Esophagus muscularis mucosa (tissue), 4 donors: Measurements from ENCODE around the gene AKT1.

Experiments
- EP300 ChIP-seq: sonication (generic); formaldehyde crosslinking; IDR thresholded peaks from one replicate; pipeline ENCODE4 v1.6.1; 2017; ENCODE audit warnings: antibody characterized with exemption
- POLR2A ChIP-seq: fragments of 450-650 bp; IDR thresholded peaks from one replicate; pipeline ENCODE4 v1.6.1; 2017; ENCODE audit warnings: antibody characterized with exemption, moderate library complexity, mild to moderate bottlenecking, low read depth
- POLR2AphosphoS5 ChIP-seq, 2 donors: sonication (generic); formaldehyde crosslinking; IDR thresholded peaks; one replicate each; pipeline ENCODE4 v1.6.1; 2017; ENCODE audit warnings: antibody characterized with exemption in 2 of 2
- TF ChIP-seq, protein P1 (sequence below), 3 experiments: fragments of 200-600 bp in 2 of 3; fragments of 450-650 bp in 1 of 3; sonication (generic) in 2 of 3; IDR thresholded peaks; one replicate each; pipeline ENCODE4 v1.5.1; 2017 to 2019; ENCODE audit warnings: antibody characterized with exemption in 3 of 3, mild to moderate bottlenecking in 2 of 3, moderate library complexity in 1 of 3

DNA sequence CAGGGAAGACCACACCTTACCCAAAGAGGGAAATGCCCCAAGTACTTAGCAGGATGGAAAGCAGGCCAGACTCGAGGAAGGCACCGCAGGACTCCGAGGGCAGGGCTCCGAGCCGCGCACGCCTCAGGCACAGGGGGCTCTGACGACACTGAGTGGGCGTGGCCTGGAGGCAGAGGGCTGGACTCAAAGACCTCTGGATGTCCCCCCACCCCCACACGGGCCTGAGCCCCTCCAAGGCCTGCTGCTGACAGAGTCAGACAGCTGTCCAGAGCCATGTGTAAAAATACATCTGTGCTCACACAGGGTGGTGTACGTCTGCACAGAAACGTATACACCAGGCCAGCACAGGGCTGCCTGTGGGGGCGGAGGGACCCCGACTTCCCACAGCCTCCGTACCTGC is 1.4 kb downstream of the AKT1 start:
- TF ChIP-seq, protein P1, sequence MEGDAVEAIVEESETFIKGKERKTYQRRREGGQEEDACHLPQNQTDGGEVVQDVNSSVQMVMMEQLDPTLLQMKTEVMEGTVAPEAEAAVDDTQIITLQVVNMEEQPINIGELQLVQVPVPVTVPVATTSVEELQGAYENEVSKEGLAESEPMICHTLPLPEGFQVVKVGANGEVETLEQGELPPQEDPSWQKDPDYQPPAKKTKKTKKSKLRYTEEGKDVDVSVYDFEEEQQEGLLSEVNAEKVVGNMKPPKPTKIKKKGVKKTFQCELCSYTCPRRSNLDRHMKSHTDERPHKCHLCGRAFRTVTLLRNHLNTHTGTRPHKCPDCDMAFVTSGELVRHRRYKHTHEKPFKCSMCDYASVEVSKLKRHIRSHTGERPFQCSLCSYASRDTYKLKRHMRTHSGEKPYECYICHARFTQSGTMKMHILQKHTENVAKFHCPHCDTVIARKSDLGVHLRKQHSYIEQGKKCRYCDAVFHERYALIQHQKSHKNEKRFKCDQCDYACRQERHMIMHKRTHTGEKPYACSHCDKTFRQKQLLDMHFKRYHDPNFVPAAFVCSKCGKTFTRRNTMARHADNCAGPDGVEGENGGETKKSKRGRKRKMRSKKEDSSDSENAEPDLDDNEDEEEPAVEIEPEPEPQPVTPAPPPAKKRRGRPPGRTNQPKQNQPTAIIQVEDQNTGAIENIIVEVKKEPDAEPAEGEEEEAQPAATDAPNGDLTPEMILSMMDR (IDR thresholded peaks at IDR 0.05) = no peak
- TF ChIP-seq POLR2A (no peak), EP300 (no peak), POLR2AphosphoS5 (IDR thresholded peaks at IDR 0.05) (no peak)
